ENCODE measurements around the gene KNTC1. TPM values are rescaled to one million over a fixed set of nuclear protein-coding genes. Genes with fewer than 3 reads are reported as not detected.
"Not testable (repeated sequence)": the region's sequence is repeated elsewhere in the genome, so short reads cannot be mapped to it uniquely, and the experiment has no call there.

The KNTC1 gene
- total RNA-seq, 2 donors from 2014 or later, result 10.8 to 28.6 TPM

DNA sequence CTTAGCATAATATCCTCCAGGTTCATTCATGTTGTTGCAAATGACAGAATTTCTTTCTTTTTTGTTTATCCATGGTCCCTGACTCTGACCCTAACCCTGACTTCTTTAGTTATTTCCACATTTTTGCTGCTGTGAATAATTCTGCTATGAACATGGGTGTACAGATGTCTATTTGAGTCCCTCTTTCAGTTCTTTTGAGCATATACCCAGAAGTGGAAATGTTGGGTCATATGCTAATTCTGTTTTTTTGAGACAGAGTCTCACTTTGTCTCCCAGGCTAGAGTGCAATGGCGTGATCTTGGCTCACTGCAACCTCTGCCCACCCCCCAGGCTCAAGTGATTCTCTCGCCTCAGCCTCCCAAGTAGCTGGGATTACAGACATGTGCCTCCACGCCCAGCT lies 33.1 kb downstream of the KNTC1 start:
- intact Hi-C loops (cut with DNase I), result no loop called here
- Histone ChIP-seq H3K36me3 (no peaks in the 10 kb centered on the region), H3K4me3 (no peak overlapping the region), H3K9me3 (no peaks in the 10 kb centered on the region), H3K27me3 (replicated peaks; ENCODE audit: insufficient read depth) (no peaks in the 10 kb centered on the region), H3K27ac (no peak overlapping the region), H3K4me1 (replicated peaks) (no peaks in the 10 kb centered on the region)
- WGBS, result 96% methylated on average over 3 of the region's 3 CpGs
- TF ChIP-seq POLR2A (IDR thresholded peaks at IDR 0.05) (no peak), CTCF (IDR thresholded peaks at IDR 0.05) (no peak), POLR2AphosphoS5 (IDR thresholded peaks at IDR 0.05) (no peak)
- no peak for DNase-seq (ENCODE audit: low spot score)

DNA sequence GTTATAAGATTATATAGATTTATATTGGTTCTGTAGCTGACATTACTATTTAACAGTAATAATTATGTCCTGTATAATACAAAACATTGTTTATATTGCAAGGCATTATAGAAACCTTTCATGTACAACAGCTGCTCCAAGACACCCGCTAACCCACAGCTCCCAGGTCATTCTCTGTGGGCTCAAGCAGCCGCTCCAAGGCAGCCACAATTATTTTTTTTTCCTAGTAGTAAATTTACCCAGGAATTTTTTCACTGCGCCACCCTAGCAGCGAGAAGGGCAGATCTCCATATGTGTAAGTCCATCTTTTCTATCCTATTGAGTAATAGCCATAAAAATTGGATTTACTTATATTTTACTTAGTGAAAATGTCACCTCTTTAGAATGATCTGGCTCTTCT lies 36.3 kb downstream of the KNTC1 start:
- WGBS, result 97% methylated on average over 4 of the region's 4 CpGs
- DNase-seq (ENCODE audit: low spot score), result no peak

DNA sequence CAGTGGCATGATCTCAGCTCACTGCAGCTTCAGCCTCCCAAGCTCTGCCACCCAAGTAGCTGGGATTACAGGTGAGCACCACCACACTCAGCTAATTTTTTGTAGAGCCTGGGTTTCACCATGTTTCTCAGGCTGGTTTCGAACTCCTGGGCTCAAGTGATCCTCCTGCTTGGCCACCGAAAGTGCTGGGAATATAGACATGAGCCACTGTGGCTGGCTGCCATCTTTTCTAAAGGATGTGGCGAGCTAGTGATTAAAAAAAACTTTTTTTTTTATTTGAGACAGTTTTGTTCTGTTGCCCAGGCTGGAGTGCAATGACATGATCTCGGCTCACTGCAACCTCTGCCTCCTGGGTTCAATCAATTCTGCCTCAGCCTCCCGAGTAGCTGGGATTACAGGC lies 39.8 kb downstream of the KNTC1 start:
- H3K36me3 ChIP-seq; H3K4me1 ChIP-seq (replicated peaks); H3K9me3 ChIP-seq; DNase-seq (ENCODE audit: low spot score); intact Hi-C loops (cut with DNase I); H3K27ac ChIP-seq; H3K27me3 ChIP-seq (replicated peaks; ENCODE audit: insufficient read depth); H3K4me3 ChIP-seq: not testable (repeated sequence)
- over 99% methylated on average over 5 of the region's 5 CpGs for WGBS

More for the DNA sequence above, 36.3 kb downstream of the KNTC1 start:
- Histone ChIP-seq H3K36me3 (no peaks in the 10 kb centered on the region), H3K9me3 (no peaks in the 10 kb centered on the region), H3K4me3 (no peak overlapping the region), H3K27ac (no peak overlapping the region), H3K27me3 (replicated peaks; ENCODE audit: insufficient read depth) (no peaks in the 10 kb centered on the region), H3K4me1 (replicated peaks) (no peaks in the 10 kb centered on the region)
- TF ChIP-seq POLR2AphosphoS5 (IDR thresholded peaks at IDR 0.05) (no peak), POLR2A (IDR thresholded peaks at IDR 0.05) (no peak), CTCF (IDR thresholded peaks at IDR 0.05) (no peak)
- intact Hi-C loops (cut with DNase I), result no loop called here

DNA sequence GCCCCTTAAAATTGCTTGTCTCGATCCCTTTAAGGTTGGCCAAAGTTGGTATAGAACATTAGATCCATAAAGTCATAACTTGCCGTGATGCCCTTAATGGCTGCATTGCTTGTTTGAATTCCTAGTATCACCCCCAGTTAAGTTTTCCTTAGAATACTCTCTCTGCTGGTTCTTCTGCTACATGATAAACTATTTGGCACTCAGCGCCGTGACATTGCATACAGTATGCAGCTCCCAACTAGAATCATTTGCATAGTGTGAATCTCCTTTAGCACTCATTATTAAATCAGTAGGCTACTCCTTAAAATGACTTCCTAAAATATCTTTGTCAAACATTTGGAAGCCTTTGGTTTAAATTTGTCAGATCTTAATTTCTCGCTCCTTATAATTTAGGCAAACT lies 42.2 kb downstream of the KNTC1 start:
- Histone ChIP-seq H3K4me1 (replicated peaks) (no peaks in the 10 kb centered on the region), H3K36me3 (no peaks in the 10 kb centered on the region), H3K4me3 (no peak overlapping the region), H3K9me3 (no peaks in the 10 kb centered on the region), H3K27ac (no peak overlapping the region), H3K27me3 (replicated peaks; ENCODE audit: insufficient read depth) (no peaks in the 10 kb centered on the region)
- no peak for DNase-seq (ENCODE audit: low spot score)
- intact Hi-C loops (cut with DNase I), result no loop called here
- WGBS, result 98% methylated on average over 5 of the region's 5 CpGs
- TF ChIP-seq CTCF (IDR thresholded peaks at IDR 0.05), result no peak
- TF ChIP-seq POLR2A (IDR thresholded peaks at IDR 0.05), result no peak
- TF ChIP-seq POLR2AphosphoS5 (IDR thresholded peaks at IDR 0.05), result no peak

- WGBS, result 84% methylated on average over 3 of the region's 3 CpGs
- intact Hi-C loops (cut with DNase I); H3K36me3 ChIP-seq: not testable (repeated sequence)
Measured at GRCh38 chr12:122570006-122570405, 43.0 kb downstream of the KNTC1 start.

GRCh38 chr12:122571821-122572220 lies 44.8 kb downstream of the KNTC1 start:
- DNase-seq (ENCODE audit: low spot score), result no peak
- H3K4me1 ChIP-seq (replicated peaks), result no peaks in the 10 kb centered on the region
- WGBS, result 91% methylated on average over 6 of the region's 6 CpGs
- TF ChIP-seq POLR2A (IDR thresholded peaks at IDR 0.05) (no peak), POLR2AphosphoS5 (IDR thresholded peaks at IDR 0.05) (no peak), CTCF (IDR thresholded peaks at IDR 0.05) (no peak)
- H3K4me3 ChIP-seq, result no peak overlapping the region
- H3K27ac ChIP-seq, result no peak overlapping the region
- intact Hi-C loops (cut with DNase I), result no loop called here
- H3K36me3 ChIP-seq, result no peaks in the 10 kb centered on the region
- H3K27me3 ChIP-seq (replicated peaks; ENCODE audit: insufficient read depth), result no peaks in the 10 kb centered on the region
- H3K9me3 ChIP-seq, result no peaks in the 10 kb centered on the region

More at GRCh38 chr12:122570006-122570405, 43.0 kb downstream of the KNTC1 start:
- H3K4me3 ChIP-seq; DNase-seq (ENCODE audit: low spot score); H3K27me3 ChIP-seq (replicated peaks; ENCODE audit: insufficient read depth); H3K4me1 ChIP-seq (replicated peaks); H3K27ac ChIP-seq; H3K9me3 ChIP-seq: not testable (repeated sequence)

DNA sequence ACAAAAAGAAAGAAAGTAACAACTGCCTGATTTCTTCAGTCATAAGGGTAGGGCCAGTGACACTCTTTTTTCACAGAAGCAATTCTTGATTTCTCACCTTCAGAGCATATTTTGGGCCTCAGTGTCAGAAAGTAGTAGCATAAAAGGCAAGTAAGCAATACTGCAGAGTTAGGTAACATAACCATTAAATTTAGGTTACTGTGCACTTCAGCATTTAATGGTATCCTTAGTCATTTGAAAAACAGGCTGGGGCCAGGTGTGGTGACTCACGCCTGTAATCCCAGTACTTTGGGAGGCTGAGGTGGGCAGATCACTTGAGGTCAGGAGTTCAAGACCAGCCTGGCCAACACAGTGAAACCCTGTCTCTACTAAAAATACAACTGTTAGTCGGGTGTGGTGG lies 56.2 kb downstream of the KNTC1 start:
- H3K9me3 ChIP-seq; H3K27ac ChIP-seq; H3K4me1 ChIP-seq (replicated peaks); H3K4me3 ChIP-seq; intact Hi-C loops (cut with DNase I); H3K36me3 ChIP-seq; H3K27me3 ChIP-seq (replicated peaks; ENCODE audit: insufficient read depth); DNase-seq (ENCODE audit: low spot score): not testable (repeated sequence)
- 93% methylated on average over 2 of the region's 2 CpGs for WGBS
